Stimulated activated CD4-positive, alpha-beta T cell treated with anti-CD3 and anti-CD28 coated beads, Interleukin-2, amount 100 ng/mL, for 48 hours (primary cell): ENCODE data around the gene PXMP4.

Experiments
- DNase-seq, 2 donors: peaks; one replicate each; pipeline ENCODE4 v3.0.0-alpha.2; 2020

PXMP4 gene

DNA sequence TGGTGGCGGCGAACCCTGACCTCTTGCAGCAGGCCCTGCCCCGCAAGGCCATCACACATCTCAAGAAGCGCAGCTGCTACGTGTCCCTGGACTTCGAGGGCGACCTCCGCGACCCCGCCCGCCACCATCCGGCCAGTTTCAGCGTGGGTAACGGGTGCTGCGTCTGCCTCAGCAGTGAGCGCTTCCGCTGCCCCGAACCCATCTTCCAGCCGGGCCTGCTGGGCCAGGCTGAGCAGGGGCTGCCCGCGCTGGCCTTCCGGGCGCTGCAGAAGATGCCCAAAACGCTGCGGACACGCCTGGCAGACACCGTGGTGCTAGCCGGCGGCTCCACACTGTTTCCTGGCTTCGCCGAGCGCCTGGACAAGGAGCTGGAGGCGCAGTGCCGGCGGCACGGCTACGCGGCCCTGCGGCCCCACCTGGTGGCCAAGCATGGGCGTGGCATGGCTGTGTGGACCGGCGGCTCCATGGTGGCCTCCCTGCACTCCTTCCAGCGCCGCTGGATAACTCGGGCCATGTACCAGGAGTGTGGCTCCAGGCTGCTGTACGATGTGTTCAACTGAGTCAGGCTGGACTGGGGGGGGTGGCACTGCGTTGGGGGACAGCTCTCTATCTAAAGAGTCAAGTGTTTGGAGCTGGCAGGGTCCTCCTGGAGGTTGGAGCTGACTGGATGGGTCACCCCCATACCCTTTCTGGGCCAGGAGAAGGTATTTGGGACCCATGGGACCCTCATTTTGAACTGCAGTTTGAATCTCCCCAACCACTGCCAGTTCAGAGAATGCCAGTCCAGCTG is 52.2 kb downstream of the PXMP4 start:
- DNase-seq: peak; percentile 78 to 81

DNA sequence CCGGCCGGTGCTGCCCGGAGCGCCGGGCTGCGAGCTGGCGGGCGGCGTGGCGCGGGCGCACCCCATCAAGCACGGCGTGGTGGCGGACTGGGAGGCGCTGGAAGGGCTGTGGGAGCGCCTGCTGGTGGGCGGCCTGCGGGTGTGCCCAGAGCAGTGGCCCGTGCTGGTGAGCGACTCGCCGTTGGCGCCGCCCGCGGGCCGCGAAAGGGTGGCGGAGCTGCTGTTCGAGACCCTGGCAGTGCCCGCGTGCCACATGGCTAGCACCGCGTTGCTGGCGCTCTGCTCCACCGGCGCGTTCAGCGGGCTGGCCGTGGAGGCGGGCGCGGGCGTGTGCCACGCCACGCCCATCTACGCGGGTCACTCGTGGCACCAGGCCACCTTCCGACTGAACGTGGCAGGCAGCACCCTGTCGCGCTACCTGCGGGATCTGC is 52.9 kb downstream of the PXMP4 start:
- peak; percentile 35 to 38 for DNase-seq

GRCh38 chr20:33666293-33667244 is 53.5 kb downstream of the PXMP4 start, which contains the start of gene ACTL10:
TSS of gene ACTL10 (plus strand) at chr20:33666943. CDS start at chr20:33667498, 555 bp downstream.
- peak; percentile 82 to 84 for DNase-seq

DNA sequence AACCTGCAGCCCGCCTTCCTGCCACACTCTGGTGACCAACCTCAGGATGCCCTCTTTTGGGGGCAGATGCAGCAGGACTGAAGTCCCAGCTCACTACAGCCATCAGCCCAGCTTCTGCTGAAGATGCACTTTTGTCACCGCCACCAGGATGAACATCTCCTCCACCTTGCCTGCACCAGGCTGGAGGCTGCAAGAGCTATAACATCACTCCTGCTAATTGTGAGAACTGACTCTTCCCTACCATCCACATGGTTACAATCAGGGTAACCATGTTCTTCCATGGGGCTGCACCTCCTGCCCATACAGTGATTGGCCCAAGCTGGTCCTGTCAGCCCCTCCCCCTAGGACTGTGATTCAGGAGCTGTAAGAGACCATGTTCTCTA is 55.4 kb downstream of the PXMP4 start:
- DNase-seq: no peak

DNA sequence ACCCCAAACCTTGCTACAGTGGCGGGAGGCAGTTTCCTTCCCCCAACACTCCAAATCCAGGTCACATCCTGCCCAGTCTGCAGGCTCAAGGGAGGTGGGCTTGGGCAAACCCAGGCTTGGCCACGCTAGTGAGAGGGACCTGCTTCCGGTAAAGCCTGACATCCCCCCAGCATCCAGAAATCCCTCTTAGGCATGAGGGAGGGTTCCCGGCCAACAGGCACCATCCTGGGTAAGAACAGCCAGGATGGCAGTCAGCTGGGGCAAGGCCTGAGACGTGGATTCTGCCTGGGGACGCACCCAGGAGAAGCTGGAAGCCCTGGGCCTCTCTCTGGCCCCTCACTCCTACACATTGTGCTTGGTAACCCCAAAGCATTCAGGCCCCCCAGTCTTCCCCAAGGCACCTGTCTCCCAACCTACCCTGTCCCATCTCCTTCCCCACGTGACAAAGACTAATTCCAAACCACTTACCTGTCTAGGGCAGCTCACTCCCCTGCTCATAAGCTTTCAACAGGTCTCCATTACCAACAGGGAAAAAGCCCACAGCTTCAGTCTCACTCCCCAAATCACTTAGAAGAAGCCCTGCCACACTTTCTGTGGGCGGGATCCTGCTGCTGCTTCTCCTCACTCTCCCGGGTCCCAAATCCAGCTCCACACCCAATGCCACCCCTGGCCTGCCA is 55.9 kb downstream of the PXMP4 start:
- no peak for DNase-seq

- DNase-seq: peak; percentile 76 to 84
Measured at GRCh38 chr20:33663161-33664084, 56.7 kb downstream of the PXMP4 start.

DNA sequence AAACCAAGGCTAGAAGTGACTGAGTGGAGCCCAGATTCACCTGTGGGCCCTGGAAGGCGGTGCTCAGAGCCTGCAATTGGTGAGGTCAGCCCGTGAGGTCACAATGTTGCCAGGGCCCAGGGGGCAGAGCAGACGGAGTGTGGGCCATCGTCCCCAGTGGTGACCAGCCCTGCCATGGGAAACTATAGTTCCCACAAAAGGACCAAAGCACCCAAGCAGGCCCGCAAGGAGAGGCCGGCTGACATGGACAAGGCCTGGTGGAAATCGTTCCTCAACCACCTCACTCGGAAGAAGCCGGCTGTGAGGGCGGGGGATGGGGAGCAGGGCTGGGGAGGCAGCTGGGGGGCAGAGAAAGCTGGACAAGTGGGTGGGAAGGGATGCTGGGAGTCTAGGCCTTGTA is 57.9 kb downstream of the PXMP4 start, which contains the start of gene C20orf144:
Gene C20orf144 (plus strand): TSS at position 156 of the 400 bp plus-strand sequence. CDS start 19 bp downstream, at position 175.
- DNase-seq: no peak

GRCh38 chr20:33660685-33661058 is 59.4 kb downstream of the PXMP4 start:
- DNase-seq: no peak

DNA sequence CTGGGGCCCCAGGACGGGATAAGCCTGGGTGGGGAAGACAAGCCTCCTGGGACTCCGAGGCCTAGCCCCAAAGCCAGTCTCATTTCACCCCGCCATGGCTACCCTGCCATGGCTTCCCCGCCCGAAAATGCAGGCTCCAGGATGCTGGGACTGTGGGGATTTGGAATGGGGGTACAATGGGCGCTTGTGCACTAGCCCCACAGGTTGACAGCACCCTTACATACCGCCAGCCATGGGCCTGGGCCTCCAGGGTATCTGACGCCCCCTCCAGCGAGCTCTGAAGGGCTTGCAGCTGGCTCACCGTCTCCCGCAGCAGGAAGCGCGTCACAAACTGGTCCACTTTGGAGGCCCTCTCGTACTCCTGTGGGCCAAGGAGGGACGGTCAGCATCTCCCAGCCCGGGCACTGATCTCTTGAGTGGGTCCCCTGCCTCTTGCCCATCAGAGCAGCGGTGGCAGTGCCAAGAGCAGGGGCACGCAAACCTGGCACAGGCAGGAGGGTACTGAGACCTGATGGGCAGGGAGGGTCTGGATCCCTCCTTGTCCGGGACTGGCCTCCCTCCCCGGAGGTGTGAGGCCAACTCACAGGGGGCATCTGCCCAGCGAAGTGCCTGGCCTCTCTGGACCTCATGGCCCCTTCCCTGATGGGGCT is 60.0 kb downstream of the PXMP4 start:
- no peak for DNase-seq

DNA sequence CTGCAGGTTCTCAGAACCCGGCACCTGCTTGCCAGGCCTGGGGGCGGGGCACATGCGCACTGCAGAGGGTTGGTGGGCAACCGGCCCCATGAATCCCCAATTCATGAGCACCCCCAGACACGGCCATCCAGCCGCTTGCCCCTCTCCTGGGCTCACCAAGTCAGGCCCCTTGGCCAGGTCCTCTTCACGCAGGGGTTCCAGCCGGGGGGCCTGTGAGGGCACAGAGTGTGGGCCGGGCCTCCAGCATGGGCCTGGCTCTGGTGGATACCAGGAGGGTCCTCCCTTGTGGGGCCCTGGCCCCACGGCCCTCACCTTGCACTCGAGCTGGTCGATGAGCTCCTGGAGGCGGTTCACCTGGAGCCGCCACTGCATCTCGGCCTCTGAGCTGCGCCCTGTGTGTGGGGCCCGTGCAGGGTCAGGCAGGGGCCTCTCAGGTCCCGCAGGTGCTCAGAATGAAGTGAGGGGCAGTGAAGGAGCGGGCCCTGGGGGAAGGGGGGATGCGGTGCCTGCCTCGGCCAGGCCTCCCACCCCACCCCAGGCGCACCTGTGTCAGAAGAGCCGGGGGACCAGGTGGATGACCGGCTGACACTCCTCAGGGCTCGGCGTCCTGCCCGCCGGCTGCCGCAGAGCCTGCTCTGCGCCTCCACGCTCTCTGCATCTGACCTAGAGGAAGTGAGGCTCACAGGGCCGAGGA is 60.6 kb downstream of the PXMP4 start:
- DNase-seq: no peak

- no peak for DNase-seq
Measured at GRCh38 chr20:33658929-33659328, 61.2 kb downstream of the PXMP4 start.

DNA sequence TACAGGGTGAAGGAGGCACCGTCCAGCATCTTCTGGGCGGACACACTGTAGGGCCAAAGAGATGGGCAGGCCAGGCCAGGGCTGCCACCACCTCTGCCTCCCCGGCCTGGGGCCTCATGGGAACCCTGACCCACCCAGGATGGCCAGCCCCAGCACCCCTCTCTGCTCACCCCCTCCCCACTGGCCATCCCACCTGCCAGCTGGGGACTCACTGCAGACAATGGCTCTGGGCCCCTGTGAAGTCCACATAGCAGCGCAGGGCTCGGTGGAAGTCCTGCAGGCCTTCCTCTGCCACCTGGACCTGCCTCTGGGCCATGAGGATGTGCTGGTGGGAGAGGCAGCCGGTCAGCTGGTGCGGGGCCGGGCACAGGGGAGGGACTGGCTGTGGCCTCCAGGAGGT is 61.6 kb downstream of the PXMP4 start:
- no peak for DNase-seq

GRCh38 chr20:33657704-33658095 is 62.4 kb downstream of the PXMP4 start:
- no peak for DNase-seq

DNA sequence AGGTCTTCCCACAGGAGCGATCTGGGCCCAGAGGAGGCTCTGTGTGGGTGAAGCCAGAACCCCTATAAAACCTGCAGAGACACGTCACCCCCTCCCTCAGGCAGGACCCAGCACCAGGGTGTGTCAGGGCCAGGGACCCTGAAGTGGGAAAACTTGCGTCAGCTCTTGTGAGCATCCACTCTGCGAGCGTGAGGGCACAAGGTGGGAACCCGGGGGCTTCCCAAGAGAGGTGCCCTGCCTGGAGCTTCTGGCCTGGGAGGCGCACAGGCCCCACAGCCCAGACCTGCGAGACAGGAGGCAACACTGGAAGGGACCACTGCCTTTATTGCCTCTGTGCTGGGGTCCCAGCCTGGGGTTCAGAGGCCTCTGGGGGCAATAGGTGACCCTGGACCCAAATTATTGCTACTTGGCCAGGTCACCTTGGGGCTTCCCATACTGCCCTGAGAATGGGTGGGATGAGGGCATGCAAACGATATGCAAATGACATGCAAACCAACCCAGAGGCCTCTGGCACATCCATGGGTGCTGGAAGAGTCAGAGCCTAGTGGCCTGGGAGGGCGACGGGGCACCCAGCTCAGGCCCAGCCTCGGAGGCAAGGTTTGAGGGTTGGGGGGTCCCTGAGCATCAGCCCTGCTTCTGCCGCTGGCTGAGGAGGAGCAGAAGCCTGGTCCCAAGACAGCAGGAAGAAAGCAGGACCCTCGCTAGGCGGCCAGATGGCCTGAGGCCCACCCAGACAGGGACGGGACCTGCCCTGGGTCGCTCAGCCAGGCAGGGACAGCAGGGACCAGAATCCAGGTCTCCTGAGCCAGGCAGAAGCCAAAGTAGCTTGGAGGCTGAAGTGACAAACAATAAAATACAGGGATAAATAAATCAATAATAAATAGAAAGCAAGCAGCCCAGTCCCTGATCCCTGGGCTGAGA is 63.1 kb downstream of the PXMP4 start:
- no peak for DNase-seq

DNA sequence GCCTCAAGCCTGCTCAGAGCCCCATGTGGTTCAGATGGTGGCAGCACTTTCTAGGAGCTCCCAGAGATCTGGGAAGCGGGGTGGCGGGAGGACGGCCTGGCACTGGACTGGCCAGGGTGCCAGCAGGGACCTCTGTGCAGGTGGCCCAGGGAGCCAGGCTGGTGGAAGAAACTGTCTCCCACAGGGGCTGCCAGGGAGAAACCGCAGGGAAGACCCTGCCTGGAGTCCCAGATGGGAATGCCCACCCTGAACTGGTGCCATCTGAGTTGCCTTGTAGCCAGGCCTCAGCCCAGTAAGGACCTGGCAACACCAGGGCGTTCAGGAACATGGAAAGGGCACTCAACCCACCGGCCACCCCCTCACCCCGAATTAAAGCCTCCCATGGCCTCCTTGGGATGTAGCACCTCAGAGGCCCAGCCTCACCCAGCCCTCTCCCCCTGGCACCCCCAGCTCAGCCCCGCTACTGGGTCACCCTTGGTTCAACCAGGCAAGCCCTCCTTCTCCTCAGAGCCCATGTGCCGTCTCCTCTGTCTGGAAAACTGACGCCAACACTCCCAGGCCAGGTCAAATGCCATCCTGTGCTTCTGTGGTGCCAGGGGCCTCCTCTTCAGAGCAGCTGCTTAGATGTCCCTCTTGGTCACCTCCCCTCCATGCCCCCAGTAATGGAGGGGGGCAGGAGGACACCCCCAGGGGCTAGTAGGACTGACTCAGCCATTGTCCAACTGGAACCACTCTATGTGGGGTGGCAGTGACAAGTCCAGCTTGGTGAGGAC is 63.9 kb downstream of the PXMP4 start:
- no peak for DNase-seq

GRCh38 chr20:33655164-33655563 is 64.9 kb downstream of the PXMP4 start:
- no peak for DNase-seq

- DNase-seq: no peak
Measured at GRCh38 chr20:33654680-33655161, 65.4 kb downstream of the PXMP4 start.

- DNase-seq: no peak
Measured at GRCh38 chr20:33653900-33654596, 66.1 kb downstream of the PXMP4 start.
